Measurements from ENCODE around the gene CD200R1L. TPM values are rescaled to one million over a fixed set of nuclear protein-coding genes. Genes with fewer than 3 reads are reported as not detected.

The CD200R1L gene
- total RNA-seq, 1 experiment from 2014 or later = not detected

GRCh38 chr3:112858410-112859069 lies 11.9 kb upstream of the CD200R1L start:
- no peak overlapping the region for H2BK5ac ChIP-seq (ENCODE audit: insufficient read length, low read length)
- no peaks in the 10 kb centered on the region for H3K79me1 ChIP-seq (ENCODE audit: insufficient read depth, low read depth, low read length, poor library complexity, severe bottlenecking)
- no peak overlapping the region for H2AK5ac ChIP-seq (ENCODE audit: insufficient read length, low read length)
- no peak overlapping the region for H3K56ac ChIP-seq (ENCODE audit: insufficient read length, low read depth, low read length)
- no peak for DNase-seq
- H2BK120ac ChIP-seq (ENCODE audit: low read depth, low read length, poor library complexity, severe bottlenecking) = no peak overlapping the region
- H4K20me1 ChIP-seq (ENCODE audit: control insufficient read depth, insufficient read depth, insufficient read length) = no peaks in the 10 kb centered on the region
- no peak overlapping the region for H3K4me2 ChIP-seq (ENCODE audit: insufficient read depth, insufficient read length, low read length)
- no peak overlapping the region for H3T11ph ChIP-seq (ENCODE audit: low read length)
- no peak overlapping the region for H2BK12ac ChIP-seq (ENCODE audit: insufficient read length, low read depth, low read length)
- no peak overlapping the region for H3K4ac ChIP-seq (ENCODE audit: low read depth, low read length)
- H3K9me3 Mint-ChIP-seq = peaks cover 20 to 26% of the 10 kb centered on the region in 2 experiments
- no peak overlapping the region for H2AFZ ChIP-seq (ENCODE audit: low read length)
- H3K27me3 ChIP-seq (ENCODE audit: insufficient read depth, low read length) = no peaks in the 10 kb centered on the region
- H4K5ac ChIP-seq (ENCODE audit: insufficient read length, low read depth, low read length) = no peak overlapping the region
- no CpG with 5 or more reads among the region's 2 CpGs for WGBS (ENCODE audit: extremely low coverage, insufficient read length, low lambda C conversion rate)
- no peak overlapping the region for H3K27ac ChIP-seq (ENCODE audit: insufficient read length, low read depth, low read length)
- peaks cover 5 to 22% (median 17%) of the 10 kb centered on the region in 3 experiments; a peak in 6 of 7 replicates for H3K36me3 Mint-ChIP-seq (ENCODE audit: insufficient read depth in 1 of 3, low read depth in 3 of 3)
- no peaks in the 10 kb centered on the region for H3K9me3 ChIP-seq (ENCODE audit: control insufficient read depth, low read depth, low read length)
- H2BK15ac ChIP-seq (ENCODE audit: low read depth, low read length) = no peak overlapping the region
- no peak for TF ChIP-seq CTCF (conservative IDR thresholded peaks at IDR 0.05)
- no peaks in the 10 kb centered on the region for H3K23me2 ChIP-seq (ENCODE audit: insufficient read length, low read depth, low read length, poor library complexity, severe bottlenecking)
- H3K4me1 Mint-ChIP-seq = peaks cover 0 to 6% of the 10 kb centered on the region in 2 experiments; a peak in 3 of 4 replicates
- H3K4me3 Mint-ChIP-seq = no peak overlapping the region
- no peak overlapping the region for H3K9ac ChIP-seq (ENCODE audit: extremely low read depth, insufficient read length, low read length)
- no peak overlapping the region for H3K27ac Mint-ChIP-seq
- H3K14ac ChIP-seq (ENCODE audit: insufficient read depth, low read length) = no peak overlapping the region
- no peak overlapping the region for H2BK20ac ChIP-seq (ENCODE audit: low read depth, low read length, poor library complexity, severe bottlenecking)
- no peak overlapping the region for H4K8ac ChIP-seq (replicated peaks; ENCODE audit: insufficient read length, low read depth, low read length)
- no peaks in the 10 kb centered on the region for H3K4me1 ChIP-seq (ENCODE audit: insufficient read depth, low read length)
- H3K18ac ChIP-seq (ENCODE audit: insufficient read length, low read depth, low read length) = no peak overlapping the region
- H4K91ac ChIP-seq (ENCODE audit: insufficient read length, low read depth, low read length) = no peak overlapping the region
- H3K79me2 ChIP-seq (ENCODE audit: insufficient read depth, low read length) = no peaks in the 10 kb centered on the region
- H3K23ac ChIP-seq (ENCODE audit: insufficient read length, low read depth, low read length) = no peak overlapping the region
- H3K27me3 Mint-ChIP-seq (ENCODE audit: low read depth) = no peaks in the 10 kb centered on the region
